Right lobe of liver (tissue), 6 donors: ENCODE data around the gene FHL3. TPM values are rescaled to one million over a fixed set of nuclear protein-coding genes. Genes with fewer than 3 reads are reported as not detected.
A peak's percentile ranks its signal among the peaks of the same experiment; 100 is the strongest.

Source experiments
- ATAC-seq, 4 donors: fragments of 200-7000 bp; cut with Tn5 transposase; one replicate each; pipeline ENCODE4 v1.9.1; 2020; ENCODE audit warnings: mild to moderate bottlenecking in 4 of 4, moderate library complexity in 4 of 4
- DNase-seq, 3 donors: peaks; one replicate each; pipeline ENCODE4 v3.0.0-alpha.2; 2020
- H3K27ac ChIP-seq, 3 donors: fragments of 200-600 bp; one replicate each; pipeline ENCODE4 v1.8.0; 2022
- H3K27me3 ChIP-seq, 2 donors: fragments of 200-600 bp; one replicate each; pipeline ENCODE4 v1.8.0; 2022
- H3K36me3 ChIP-seq, 4 donors: fragments of 200-600 bp; sonication (generic) in 1 of 4; one replicate each; pipeline versions ENCODE4 v1.5.1 to v1.8.0; 2017 to 2022; ENCODE audit warnings: control low read depth in 1 of 4
- H3K4me1 ChIP-seq, 4 donors: fragments of 200-600 bp; sonication (generic) in 1 of 4; one replicate each; pipeline versions ENCODE4 v1.5.1 to v1.8.0; 2017 to 2022; ENCODE audit warnings: control low read depth in 1 of 4
- H3K4me3 ChIP-seq, 3 donors: fragments of 200-600 bp; one replicate each; pipeline ENCODE4 v1.8.0; 2022
- H3K9me3 ChIP-seq, 4 donors: fragments of 200-600 bp; sonication (generic) in 1 of 4; one replicate each; pipeline versions ENCODE4 v1.5.1 to v1.8.0; 2017 to 2022; ENCODE audit warnings: control low read depth in 1 of 4
- POLR2A ChIP-seq: fragments of 450-650 bp; IDR thresholded peaks from one replicate; pipeline ENCODE4 v1.6.1; 2017; ENCODE audit warnings: antibody characterized with exemption, mild to moderate bottlenecking
- WGBS: methylation state at CpG from one replicate; pipeline ENCODE4 v1.1.6; 2018; ENCODE audit warnings: low coverage, low lambda C conversion rate; ENCODE audit not compliant: insufficient coverage; ENCODE audit errors: missing lambda C conversion rate; 5-methylcytosine and 5-hydroxymethylcytosine counted together
- intact Hi-C, 2 donors: fragments of 100-400 bp; cut with DNase I; formaldehyde crosslinking; loops; one replicate each; pipeline versions ENCODE4 v1.11.2 to v1.14.1; 2022
- long read RNA-seq: library from polyadenylated mRNA; unstranded; transcript quantifications from one replicate; pipeline ENCODE4 v2.0.0, GENCODE V29; 2019
- total RNA-seq, 6 experiments: library from RNA; depleted of rRNA in 2 of 6; stranded (reverse); fragments of >200 nt in 2 of 6; fragmentation: NEBNext Ultra II Directional in 3 of 6; extraction: Animal tissue kit (Norgen Biotek cat#: 25700) in 3 of 6; gene quantifications; one replicate each; pipeline versions ENCODE4 v1.1.0 to v1.2.4, GENCODE V29; 2016 to 2023
- TF ChIP-seq, protein P1 (sequence below), 4 donors: fragments of 200-600 bp in 3 of 4; fragments of 450-650 bp in 1 of 4; IDR thresholded peaks; one replicate each; pipeline versions ENCODE4 v1.5.1 to v1.8.0; 2016 to 2022; ENCODE audit warnings: antibody characterized with exemption in 4 of 4, mild to moderate bottlenecking in 2 of 4
- donor health status: DM: no; HTN: yes; CAD: no.
- donor health status: DM: no; HTN: no; CAD: no.
- donor health status: DM: no; HTN: no; CAD: no.
- donor health status: DM: no; HTN: yes; CAD: no.
- donor health status: DM: no; HTN: yes; CAD: no.

FHL3 gene, protein sequence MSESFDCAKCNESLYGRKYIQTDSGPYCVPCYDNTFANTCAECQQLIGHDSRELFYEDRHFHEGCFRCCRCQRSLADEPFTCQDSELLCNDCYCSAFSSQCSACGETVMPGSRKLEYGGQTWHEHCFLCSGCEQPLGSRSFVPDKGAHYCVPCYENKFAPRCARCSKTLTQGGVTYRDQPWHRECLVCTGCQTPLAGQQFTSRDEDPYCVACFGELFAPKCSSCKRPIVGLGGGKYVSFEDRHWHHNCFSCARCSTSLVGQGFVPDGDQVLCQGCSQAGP
- total RNA-seq, result 1 to 10 TPM; 1.3 to 7.1 (median 4.4) TPM
- long read RNA-seq, result 0 reads

DNA sequence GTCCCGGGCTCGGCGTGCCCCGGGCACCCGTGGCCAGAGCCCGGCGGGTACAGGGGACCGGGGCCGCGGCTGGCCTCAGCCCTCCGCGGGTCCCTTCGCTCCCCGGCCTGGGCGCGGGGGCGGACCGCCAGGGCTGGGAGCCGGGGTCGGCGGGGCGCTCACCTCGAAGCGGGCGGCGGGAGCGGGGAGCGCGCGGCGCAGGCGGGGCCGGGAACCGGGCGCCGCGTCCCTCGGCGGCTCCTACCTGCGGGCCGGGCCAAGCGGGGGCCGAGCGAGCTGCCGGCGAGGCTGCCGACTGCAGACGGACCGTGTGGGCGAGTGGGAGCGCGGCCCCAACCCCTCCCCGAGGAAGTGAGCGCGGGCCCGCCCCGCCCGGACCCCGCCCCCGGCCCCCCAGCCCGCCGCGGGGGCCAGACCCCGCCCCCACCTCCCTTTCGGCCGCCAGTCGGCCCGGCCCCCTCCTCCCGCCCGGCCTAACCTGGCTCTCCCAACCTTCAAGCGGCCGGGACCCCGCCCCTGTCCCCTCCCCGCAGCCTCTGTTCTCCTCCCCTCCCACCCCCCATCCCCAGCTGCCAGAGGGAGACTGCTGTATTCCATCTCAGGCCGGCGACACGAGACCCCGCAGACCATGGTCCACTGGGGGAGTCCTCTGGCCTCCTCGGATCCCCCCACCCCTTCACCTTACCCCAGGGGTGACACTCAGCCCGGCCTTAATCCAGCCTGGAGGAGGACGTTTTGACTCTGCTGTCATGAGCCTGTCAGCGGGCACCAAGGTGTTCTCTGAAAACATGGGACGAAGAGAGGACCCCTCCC, at the start of gene FHL3:
FHL3 (minus strand) TSS at position 320 of the 813 bp plus-strand sequence. CDS start 6,102 bp downstream, outside the sequence.
- H3K36me3 ChIP-seq, result no peaks in the 10 kb centered on the region
- H3K27me3 ChIP-seq, result no peaks in the 10 kb centered on the region
- peak within 1 kb of the TSS; percentile 41 to 60 (median 50) for H3K4me3 ChIP-seq
- H3K27ac ChIP-seq, result peak within 1 kb of the TSS; percentile 39 to 72 (median 57)
- peak; percentile 70 for TF ChIP-seq POLR2A
- TF ChIP-seq, protein P1, sequence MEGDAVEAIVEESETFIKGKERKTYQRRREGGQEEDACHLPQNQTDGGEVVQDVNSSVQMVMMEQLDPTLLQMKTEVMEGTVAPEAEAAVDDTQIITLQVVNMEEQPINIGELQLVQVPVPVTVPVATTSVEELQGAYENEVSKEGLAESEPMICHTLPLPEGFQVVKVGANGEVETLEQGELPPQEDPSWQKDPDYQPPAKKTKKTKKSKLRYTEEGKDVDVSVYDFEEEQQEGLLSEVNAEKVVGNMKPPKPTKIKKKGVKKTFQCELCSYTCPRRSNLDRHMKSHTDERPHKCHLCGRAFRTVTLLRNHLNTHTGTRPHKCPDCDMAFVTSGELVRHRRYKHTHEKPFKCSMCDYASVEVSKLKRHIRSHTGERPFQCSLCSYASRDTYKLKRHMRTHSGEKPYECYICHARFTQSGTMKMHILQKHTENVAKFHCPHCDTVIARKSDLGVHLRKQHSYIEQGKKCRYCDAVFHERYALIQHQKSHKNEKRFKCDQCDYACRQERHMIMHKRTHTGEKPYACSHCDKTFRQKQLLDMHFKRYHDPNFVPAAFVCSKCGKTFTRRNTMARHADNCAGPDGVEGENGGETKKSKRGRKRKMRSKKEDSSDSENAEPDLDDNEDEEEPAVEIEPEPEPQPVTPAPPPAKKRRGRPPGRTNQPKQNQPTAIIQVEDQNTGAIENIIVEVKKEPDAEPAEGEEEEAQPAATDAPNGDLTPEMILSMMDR (IDR thresholded peaks at IDR 0.05), result no peak
- intact Hi-C loops, result no loop called here
- no peaks in the 10 kb centered on the region for H3K9me3 ChIP-seq
- no peaks in the 10 kb centered on the region for H3K4me1 ChIP-seq
- 7% methylated on average over 7 of the region's 83 CpGs for WGBS
- DNase-seq (peak; percentile 61 to 77 (median 72)), ATAC-seq (peak; percentile 57 to 80 (median 78))

DNA sequence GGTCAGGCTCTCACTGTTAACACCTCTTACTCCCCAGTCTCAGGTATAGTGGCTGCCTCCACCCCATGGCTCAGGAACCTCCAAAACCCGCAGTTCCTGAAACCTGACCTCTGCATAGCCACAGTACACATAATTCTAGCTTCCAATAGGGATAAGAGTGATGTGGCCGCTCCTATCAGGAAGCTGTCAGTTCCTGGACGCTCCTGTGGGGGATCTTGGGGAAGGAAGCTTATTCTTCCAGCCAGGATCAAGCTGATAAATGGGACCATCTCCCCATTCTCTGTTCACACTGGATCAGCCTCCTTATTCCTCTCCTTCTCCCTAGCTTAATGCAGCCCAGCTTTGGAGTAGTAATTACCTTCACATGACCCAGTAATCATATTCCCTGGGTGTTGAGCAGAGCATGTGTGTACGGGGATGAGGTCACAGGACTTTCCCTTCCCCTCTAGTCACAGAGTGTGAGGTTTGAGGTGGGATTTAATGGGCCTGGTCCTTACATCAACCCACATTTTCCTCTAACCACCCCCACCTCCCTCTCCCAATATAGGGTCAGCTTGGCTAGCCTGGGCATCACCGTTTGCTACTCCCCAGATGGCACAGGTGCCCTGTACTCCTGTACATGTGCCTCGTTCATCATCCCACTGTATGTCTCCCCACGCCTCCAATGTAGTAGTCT, 48.2 kb upstream of the FHL3 start:
- intact Hi-C loops, result no loop called here
- H3K27me3 ChIP-seq, result no peaks in the 10 kb centered on the region
- H3K36me3 ChIP-seq, result no peaks in the 10 kb centered on the region
- 50% methylated on average over 1 of the region's 7 CpGs for WGBS
- DNase-seq, result no peak
- no peaks in the 10 kb centered on the region for H3K9me3 ChIP-seq
- H3K27ac ChIP-seq, result no peak overlapping the region
- no peaks in the 10 kb centered on the region for H3K4me1 ChIP-seq
- no peak overlapping the region for H3K4me3 ChIP-seq
- no peak for ATAC-seq
- TF ChIP-seq, protein P1 (IDR thresholded peaks at IDR 0.05), result no peak
- TF ChIP-seq POLR2A, result no peak

DNA sequence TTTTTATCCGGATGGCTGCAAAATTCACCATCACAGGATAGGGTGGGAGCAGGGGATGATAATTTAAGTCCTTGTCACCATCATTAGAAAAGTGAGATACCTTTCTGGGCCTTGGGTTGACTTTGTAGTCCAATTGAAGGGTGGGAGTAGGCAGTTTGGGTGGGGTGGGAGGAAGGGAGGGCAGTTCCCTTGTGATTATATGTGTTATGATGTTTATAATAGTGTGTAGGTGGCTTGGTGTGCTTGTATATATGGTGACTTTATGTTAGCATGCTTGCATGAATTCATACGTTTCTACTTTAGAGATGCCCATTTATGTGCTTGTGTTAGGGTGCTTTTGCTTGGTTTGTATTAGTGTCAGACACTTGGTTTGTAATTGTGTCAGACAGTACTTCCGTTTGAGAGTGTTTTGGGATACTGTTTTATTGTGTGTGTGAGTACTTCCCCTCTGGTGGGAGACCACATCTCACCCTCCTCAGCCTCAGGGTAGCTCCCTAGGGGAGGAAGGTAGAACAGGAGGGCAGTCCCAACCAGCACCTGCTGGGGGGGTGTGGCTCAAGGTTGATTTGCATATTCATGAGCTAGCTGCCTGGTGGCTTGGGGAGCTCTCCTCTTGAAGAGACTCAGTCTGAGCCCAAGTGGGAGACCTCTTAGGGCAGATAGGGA, 47.6 kb upstream of the FHL3 start:
- ATAC-seq, result no peak
- DNase-seq, result no peak
- intact Hi-C loops, result no loop called here
- H3K9me3 ChIP-seq, result no peaks in the 10 kb centered on the region
- H3K4me3 ChIP-seq, result no peak overlapping the region
- H3K36me3 ChIP-seq, result no peaks in the 10 kb centered on the region
- WGBS, result 64% methylated on average over 3 of the region's 3 CpGs
- no peak overlapping the region for H3K27ac ChIP-seq
- no peaks in the 10 kb centered on the region for H3K27me3 ChIP-seq
- TF ChIP-seq POLR2A, result no peak
- TF ChIP-seq, protein P1 (IDR thresholded peaks at IDR 0.05), result no peak
- H3K4me1 ChIP-seq, result no peaks in the 10 kb centered on the region

DNA sequence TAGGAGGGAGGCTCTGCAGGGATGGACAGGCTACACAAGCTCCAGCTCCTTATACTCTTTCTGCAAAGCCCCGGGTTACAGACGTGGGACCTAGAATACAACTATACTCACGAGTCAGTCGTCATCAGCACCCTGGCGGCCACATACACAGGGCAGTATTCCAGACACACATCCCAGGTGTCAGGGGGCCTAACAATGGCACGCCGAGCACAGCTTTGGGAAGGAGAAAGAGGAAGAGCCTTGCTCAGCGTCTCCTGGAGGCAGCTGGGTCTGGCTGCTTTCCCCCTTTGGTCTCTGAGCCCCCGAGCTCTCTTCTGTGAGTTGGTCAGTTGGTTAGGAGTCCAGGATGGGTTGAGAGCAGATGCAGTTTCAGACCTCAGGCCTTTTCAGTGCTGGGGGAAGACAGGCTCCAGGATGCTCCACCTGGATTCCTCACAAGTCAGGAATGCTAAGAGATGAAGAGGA, 45.8 kb upstream of the FHL3 start:
- WGBS, result 87% methylated on average over 6 of the region's 9 CpGs
- intact Hi-C loops, result no loop called here

More for the DNA sequence above, 45.8 kb upstream of the FHL3 start:
- Histone ChIP-seq H3K9me3 (no peaks in the 10 kb centered on the region), H3K36me3 (no peaks in the 10 kb centered on the region), H3K27ac (no peak overlapping the region), H3K27me3 (no peaks in the 10 kb centered on the region), H3K4me1 (no peaks in the 10 kb centered on the region), H3K4me3 (no peak overlapping the region)
- DNase-seq (no peak), ATAC-seq (no peak)
- TF ChIP-seq, protein P1 (IDR thresholded peaks at IDR 0.05), result no peak
- TF ChIP-seq POLR2A, result no peak
